Measurements from ENCODE around the gene DNM3. TPM values are rescaled to one million over a fixed set of nuclear protein-coding genes. Genes with fewer than 3 reads are reported as not detected.

DNM3 gene
- total and polyA plus RNA-seq, 2 of the 8 experiments (the other 6 are each of a cell fraction or from before 2014, with no cell fraction given) = 2.0 to 8.5 TPM

DNA sequence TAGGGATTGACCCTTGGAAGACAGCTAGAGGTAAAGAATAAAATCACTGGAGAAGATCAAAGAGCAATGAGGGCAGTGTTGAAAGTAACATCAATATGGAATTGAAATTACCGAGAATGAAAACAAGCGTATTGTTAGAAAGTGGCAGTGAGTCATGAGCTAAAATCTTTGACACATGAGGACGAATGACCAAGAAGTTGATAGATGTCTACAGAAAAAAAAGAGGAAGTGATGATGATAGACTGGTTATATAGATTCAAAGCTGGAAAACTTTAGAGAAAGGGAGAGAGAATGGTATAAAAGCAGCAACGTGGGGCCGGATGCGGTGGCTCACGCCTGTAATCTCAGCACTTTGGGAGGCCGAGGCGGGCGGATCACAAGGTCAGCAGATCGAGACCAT is 12.5 kb upstream of the DNM3 start:
- Histone ChIP-seq H3K79me2 (ENCODE audit: control insufficient read depth in 1 of 2, insufficient read depth in 2 of 2, low read length in 2 of 2) (no peaks in the 10 kb centered on the region), H3K9me3 (ENCODE audit: insufficient read depth in 2 of 2, low read depth in 1 of 2, low read length in 1 of 2) (peaks cover 13 to 18% of the 10 kb centered on the region in 2 experiments), H3K23me2 (ENCODE audit: low read depth, low read length) (no peaks in the 10 kb centered on the region), H4K20me1 (replicated peaks in 1 of 2; ENCODE audit: control insufficient read depth in 1 of 2, insufficient read depth in 2 of 2, low read length in 2 of 2) (no peaks in the 10 kb centered on the region), H3K9ac (replicated peaks in 1 of 4; ENCODE audit: extremely low read depth in 1 of 4, low read depth in 3 of 4, low read length in 3 of 4) (no peak overlapping the region), H2BK12ac (ENCODE audit: low read depth, low read length) (no peak overlapping the region), H3K27me3 (replicated peaks in 1 of 4; ENCODE audit: control insufficient read depth in 3 of 4, extremely low read depth in 1 of 4, insufficient read depth in 3 of 4, low read length in 3 of 4) (no peaks in the 10 kb centered on the region), H4K5ac (ENCODE audit: insufficient read length, low read depth, low read length) (no peak overlapping the region), H2AFZ (ENCODE audit: low read length) (no peak overlapping the region), H2BK15ac (ENCODE audit: low read length) (no peak overlapping the region), H3K79me1 (ENCODE audit: low read depth, low read length) (no peaks in the 10 kb centered on the region), H2BK120ac (replicated peaks; ENCODE audit: low read depth, low read length) (no peak overlapping the region), H3K4me3 (ENCODE audit: extremely low read depth in 1 of 4, insufficient read depth in 2 of 4, low read depth in 3 of 4, low read length in 4 of 4) (no peak overlapping the region), H2AK5ac (ENCODE audit: low read depth, low read length) (no peak overlapping the region), H3K4me1 (replicated peaks in 1 of 4; ENCODE audit: control insufficient read depth in 3 of 4, insufficient read depth in 4 of 4, low read length in 3 of 4) (no peaks in the 10 kb centered on the region), H3K4ac (replicated peaks; ENCODE audit: insufficient read length, low read depth, low read length) (no peak overlapping the region), H3K23ac (ENCODE audit: insufficient read length) (no peak overlapping the region), H3K27ac (ENCODE audit: low read depth, low read length) (no peak overlapping the region), H3K56ac (replicated peaks; ENCODE audit: insufficient read length, low read depth, low read length) (no peak overlapping the region), H4K91ac (replicated peaks; ENCODE audit: insufficient read length, low read length) (no peak overlapping the region), H2BK20ac (ENCODE audit: low read length) (no peak overlapping the region), H3K14ac (ENCODE audit: insufficient read length) (no peak overlapping the region), H4K8ac (ENCODE audit: extremely low read depth, insufficient read depth, low read length) (no peak overlapping the region), H3K36me3 (ENCODE audit: control insufficient read depth in 2 of 4, insufficient read depth in 4 of 4, low read length in 3 of 4) (peaks cover 0 to 3% (median 0%) of the 10 kb centered on the region in 4 experiments; a peak in 1 of 8 replicates), H3K18ac (ENCODE audit: extremely low read depth, low read length) (no peak overlapping the region), H3K4me2 (ENCODE audit: insufficient read depth in 1 of 2, low read depth in 2 of 2, low read length in 2 of 2) (no peak overlapping the region), H2BK5ac (ENCODE audit: low read depth, low read length) (no peak overlapping the region)
- ChIA-PET CTCF (ENCODE audit: partially characterized antibody) (interaction anchor here (1.6 kb wide), 1 partner anchor 28 kb away, joined by 5 read pairs; no protein-coding TSS in a partner anchor), POLR2A (ENCODE audit: partially characterized antibody) (no interaction called here)
- WGBS, 2 experiments (ENCODE audit: extremely low coverage in 1 of 2, insufficient coverage in 1 of 2, insufficient read length in 1 of 2, insufficient replicate concordance in 2 of 2, low coverage in 1 of 2, low lambda C conversion rate in 2 of 2, missing lambda C conversion rate in 1 of 2) = 92% methylated on average over 11 of the region's 11 CpGs; no CpG with 5 or more reads in 1 of the 2 experiments
- DNase-seq (ENCODE audit: low read depth in 1 of 2, low spot score in 2 of 2) (no peak), FAIRE-seq (no peak)
- TF ChIP-seq, protein P1, sequence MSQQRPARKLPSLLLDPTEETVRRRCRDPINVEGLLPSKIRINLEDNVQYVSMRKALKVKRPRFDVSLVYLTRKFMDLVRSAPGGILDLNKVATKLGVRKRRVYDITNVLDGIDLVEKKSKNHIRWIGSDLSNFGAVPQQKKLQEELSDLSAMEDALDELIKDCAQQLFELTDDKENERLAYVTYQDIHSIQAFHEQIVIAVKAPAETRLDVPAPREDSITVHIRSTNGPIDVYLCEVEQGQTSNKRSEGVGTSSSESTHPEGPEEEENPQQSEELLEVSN (IDR thresholded peaks at IDR 0.05) = no peak
- TF ChIP-seq POU5F1 (IDR thresholded peaks at IDR 0.05; ENCODE audit: low read depth, low read length) = no peak
- TF ChIP-seq JUND (IDR thresholded peaks at IDR 0.05; ENCODE audit: low read length) = no peak
- TF ChIP-seq CREB1 (IDR thresholded peaks at IDR 0.05) = no peak
- TF ChIP-seq RNF2 (IDR thresholded peaks at IDR 0.05; ENCODE audit: borderline replicate concordance, low read depth, low read length, missing control alignments, poor library complexity, severe bottlenecking) = no peak
- TF ChIP-seq, protein P2, sequence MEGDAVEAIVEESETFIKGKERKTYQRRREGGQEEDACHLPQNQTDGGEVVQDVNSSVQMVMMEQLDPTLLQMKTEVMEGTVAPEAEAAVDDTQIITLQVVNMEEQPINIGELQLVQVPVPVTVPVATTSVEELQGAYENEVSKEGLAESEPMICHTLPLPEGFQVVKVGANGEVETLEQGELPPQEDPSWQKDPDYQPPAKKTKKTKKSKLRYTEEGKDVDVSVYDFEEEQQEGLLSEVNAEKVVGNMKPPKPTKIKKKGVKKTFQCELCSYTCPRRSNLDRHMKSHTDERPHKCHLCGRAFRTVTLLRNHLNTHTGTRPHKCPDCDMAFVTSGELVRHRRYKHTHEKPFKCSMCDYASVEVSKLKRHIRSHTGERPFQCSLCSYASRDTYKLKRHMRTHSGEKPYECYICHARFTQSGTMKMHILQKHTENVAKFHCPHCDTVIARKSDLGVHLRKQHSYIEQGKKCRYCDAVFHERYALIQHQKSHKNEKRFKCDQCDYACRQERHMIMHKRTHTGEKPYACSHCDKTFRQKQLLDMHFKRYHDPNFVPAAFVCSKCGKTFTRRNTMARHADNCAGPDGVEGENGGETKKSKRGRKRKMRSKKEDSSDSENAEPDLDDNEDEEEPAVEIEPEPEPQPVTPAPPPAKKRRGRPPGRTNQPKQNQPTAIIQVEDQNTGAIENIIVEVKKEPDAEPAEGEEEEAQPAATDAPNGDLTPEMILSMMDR (IDR thresholded peaks at IDR 0.05; ENCODE audit: control extremely low read depth in 1 of 3, insufficient read depth in 1 of 3, low read depth in 1 of 3, low read length in 3 of 3) = no peak
- TF ChIP-seq RBBP5 (IDR thresholded peaks at IDR 0.05; ENCODE audit: borderline replicate concordance, low read depth, low read length) = no peak
- TF ChIP-seq TCF12 (IDR thresholded peaks at IDR 0.05; ENCODE audit: low read depth, low read length) = no peak
- TF ChIP-seq RFX5 (IDR thresholded peaks at IDR 0.05; ENCODE audit: borderline replicate concordance, low read depth, low read length) = no peak

Measured in H1 (cell line).